Spleen (tissue), 7 donors: ENCODE results near the gene CCHCR1.

Experiments used
- CTCF ChIP-seq, 11 experiments: fragments of 200-600 bp in 7 of 11; fragments of 450-650 bp in 4 of 11; sonication (generic) in 4 of 11; IDR thresholded peaks in 8 of 11; conservative IDR thresholded peaks in 3 of 11; 1 replicate in 7 of 11; 2 replicates in 4 of 11; pipeline versions ENCODE4 v1.4.0 to v1.8.0; 2016 to 2021; ENCODE audit warnings: antibody characterized with exemption in 11 of 11, inconsistent platforms in 4 of 11, mild to moderate bottlenecking in 1 of 11
- POLR2A ChIP-seq, 3 donors: fragments of 450-650 bp; IDR thresholded peaks; one replicate each; pipeline ENCODE4 v1.5.1; 2017; ENCODE audit warnings: antibody characterized with exemption in 3 of 3, mild to moderate bottlenecking in 1 of 3
- POLR2AphosphoS5 ChIP-seq, 3 donors: sonication (generic); formaldehyde crosslinking; IDR thresholded peaks; one replicate each; pipeline ENCODE4 v1.5.1; 2017; ENCODE audit warnings: antibody characterized with exemption in 3 of 3
- donor health status: DM: no; HTN: no; CAD: no; lungs with moderate emphysema.
- donor health status: DM: no; HTN: no; CAD: no.
- donor health status: DM: no; HTN: no; CAD: no.

- no peak for TF ChIP-seq CTCF (IDR thresholded peaks at IDR 0.05 in 8 of 11, conservative IDR thresholded peaks at IDR 0.05 in 3 of 11)
- no peak for TF ChIP-seq POLR2A (IDR thresholded peaks at IDR 0.05)
- TF ChIP-seq POLR2AphosphoS5 (IDR thresholded peaks at IDR 0.05) = no peak
Measured at GRCh38 chr6:31175971-31176370, 18.4 kb upstream of the CCHCR1 start.
